T-helper 1 cell treated with Interleukin-12 subunit alpha and Interleukin-12 subunit beta and Interleukin-4 antibody, amounts not matched to agents 30 ng/mL and 1 ng/mL, for 36 hours (primary cell): ENCODE measurements around the gene GRID1. TPM values are rescaled to one million over a fixed set of nuclear protein-coding genes. Genes with fewer than 3 reads are reported as not detected.

ENCODE experiments used
- intact Hi-C: fragments of 100-400 bp; cut with micrococcal nuclease; formaldehyde crosslinking; loops from one replicate; pipeline ENCODE4 v1.15.1; 2024
- total RNA-seq: library from RNA; stranded (reverse); gene quantifications from 2 replicates; pipeline ENCODE4 v1.2.3, GENCODE V29; 2022

GRID1 gene
- total RNA-seq, 1 donor from 2014 or later, result not detected

DNA sequence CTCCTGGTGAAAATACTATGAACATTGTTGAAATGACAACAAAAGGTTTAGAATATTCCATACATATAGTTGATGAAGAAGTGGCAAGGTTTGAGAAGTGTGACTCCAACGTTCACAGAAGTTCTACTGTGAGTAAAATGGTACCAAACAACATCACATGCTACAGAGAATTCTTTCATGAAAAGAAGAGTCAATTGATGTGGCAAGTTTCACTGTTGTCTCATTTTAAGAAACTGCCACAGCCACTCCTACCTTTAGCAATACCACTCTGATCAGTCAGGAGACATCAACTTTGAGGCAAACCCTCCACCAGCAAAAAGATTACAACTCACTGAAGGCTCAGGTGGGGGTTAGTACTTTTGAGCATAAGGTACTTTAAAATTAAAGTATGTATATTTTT lies 693.3 kb downstream of the GRID1 start:
- intact Hi-C loops, result no loop called here

- intact Hi-C loops, result no loop called here
Observed at GRCh38 chr10:85671530-85671929, 695.1 kb downstream of the GRID1 start.

DNA sequence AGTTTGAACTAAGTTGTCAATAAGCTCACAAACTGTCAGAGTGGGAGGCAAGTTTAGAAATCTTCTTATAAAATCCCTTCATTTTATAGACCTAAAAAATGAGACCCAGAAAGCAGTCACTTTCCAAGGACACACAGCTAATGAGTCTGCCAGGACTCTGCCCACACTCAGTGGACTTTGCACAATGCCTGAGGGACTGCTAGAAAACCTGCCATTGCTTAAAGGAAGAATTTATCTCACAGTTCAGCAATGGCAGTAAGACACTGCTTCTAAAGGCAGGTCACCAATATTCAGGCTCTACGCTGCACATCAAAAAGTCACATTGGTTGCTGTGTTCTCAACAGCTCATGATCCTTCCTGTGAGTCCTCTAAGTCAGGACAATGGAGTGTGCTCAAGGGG lies 698.1 kb downstream of the GRID1 start:
- intact Hi-C loops, result no loop called here

DNA sequence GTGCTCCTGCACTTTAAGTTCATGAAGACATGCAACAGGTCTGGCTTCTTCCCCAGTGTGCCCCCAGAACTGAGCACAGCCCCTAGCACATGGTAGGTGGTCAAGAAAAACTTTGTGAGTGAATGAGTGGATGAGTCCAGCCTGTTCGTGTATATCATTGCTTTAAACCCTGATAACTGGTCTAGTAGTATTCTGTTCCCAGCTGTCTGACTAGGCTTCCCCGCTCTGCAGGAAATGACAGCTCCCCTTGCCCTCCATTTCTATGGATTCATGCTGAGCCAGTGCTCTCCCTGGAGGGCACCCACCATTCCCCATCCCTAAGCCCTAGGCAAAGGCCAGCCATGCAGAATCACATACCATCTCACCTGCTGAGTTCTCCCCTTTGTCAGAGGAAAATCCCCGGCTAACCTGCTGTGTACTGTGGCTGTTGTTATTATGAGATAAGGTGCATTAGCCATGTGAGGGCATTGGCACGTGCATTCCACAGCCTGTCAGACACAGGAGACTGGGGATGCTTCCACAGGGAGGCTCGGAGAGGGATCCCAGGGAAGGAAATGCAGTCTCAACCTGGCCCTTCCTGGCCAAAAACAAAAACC lies 698.9 kb downstream of the GRID1 start:
- intact Hi-C loops, result no loop called here

GRCh38 chr10:85666987-85667386 lies 699.6 kb downstream of the GRID1 start:
- intact Hi-C loops, result no loop called here

DNA sequence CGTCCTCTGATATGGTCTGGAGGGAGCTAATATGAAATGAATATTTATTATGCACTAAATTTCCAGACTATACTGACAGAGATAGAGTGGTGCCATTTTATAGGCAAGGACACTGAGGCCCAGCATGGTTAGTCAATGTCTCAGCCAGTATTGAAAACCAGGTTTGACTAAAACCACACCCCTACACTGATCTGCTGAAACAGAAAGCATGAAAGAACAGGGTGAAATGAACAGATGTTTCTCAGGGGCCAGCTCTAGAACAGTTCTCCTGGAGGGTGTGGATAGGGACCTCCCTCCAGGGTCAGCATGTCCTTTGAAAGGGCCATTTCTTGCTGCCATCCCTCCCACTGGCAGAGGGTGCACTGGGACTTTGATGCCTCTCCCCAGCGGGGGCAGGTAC lies 700.5 kb downstream of the GRID1 start:
- intact Hi-C loops, result no loop called here

GRCh38 chr10:85665681-85666080 lies 700.9 kb downstream of the GRID1 start:
- intact Hi-C loops, result no loop called here

GRCh38 chr10:85665078-85665477 lies 701.5 kb downstream of the GRID1 start:
- intact Hi-C loops, result no loop called here

- intact Hi-C loops, result no loop called here
Observed at GRCh38 chr10:85661123-85661522, 705.5 kb downstream of the GRID1 start.

- intact Hi-C loops, result no loop called here
Observed at GRCh38 chr10:85659331-85659730, 707.3 kb downstream of the GRID1 start.

- intact Hi-C loops, result no loop called here
Observed at GRCh38 chr10:85658518-85658917, 708.1 kb downstream of the GRID1 start.

- intact Hi-C loops, result no loop called here
Observed at GRCh38 chr10:85657476-85658113, 709.0 kb downstream of the GRID1 start.

DNA sequence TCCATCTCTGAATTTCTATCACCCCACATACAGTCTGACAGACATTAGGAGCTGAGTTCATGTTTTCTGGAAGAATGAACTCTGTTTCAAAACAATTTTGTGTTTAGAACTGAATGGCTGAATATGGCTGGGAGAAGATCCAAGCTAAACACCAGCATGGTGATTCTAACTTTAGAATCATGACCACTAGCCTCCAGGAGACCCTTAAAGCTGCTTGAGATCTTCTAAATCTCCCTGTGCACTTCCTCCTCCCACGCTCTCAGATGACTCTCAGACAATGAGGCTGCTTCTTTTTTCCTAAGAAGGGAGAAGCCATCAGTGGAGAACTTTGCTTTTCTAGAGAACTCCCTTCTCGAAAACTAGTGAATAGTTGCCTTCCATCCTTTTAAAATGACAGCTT lies 711.2 kb downstream of the GRID1 start:
- intact Hi-C loops, result no loop called here

- intact Hi-C loops, result no loop called here
Observed at GRCh38 chr10:85651497-85651882, 715.1 kb downstream of the GRID1 start.

- intact Hi-C loops, result no loop called here
Observed at GRCh38 chr10:85650791-85651496, 715.7 kb downstream of the GRID1 start.

GRCh38 chr10:85649461-85649860 lies 717.1 kb downstream of the GRID1 start:
- intact Hi-C loops, result no loop called here

DNA sequence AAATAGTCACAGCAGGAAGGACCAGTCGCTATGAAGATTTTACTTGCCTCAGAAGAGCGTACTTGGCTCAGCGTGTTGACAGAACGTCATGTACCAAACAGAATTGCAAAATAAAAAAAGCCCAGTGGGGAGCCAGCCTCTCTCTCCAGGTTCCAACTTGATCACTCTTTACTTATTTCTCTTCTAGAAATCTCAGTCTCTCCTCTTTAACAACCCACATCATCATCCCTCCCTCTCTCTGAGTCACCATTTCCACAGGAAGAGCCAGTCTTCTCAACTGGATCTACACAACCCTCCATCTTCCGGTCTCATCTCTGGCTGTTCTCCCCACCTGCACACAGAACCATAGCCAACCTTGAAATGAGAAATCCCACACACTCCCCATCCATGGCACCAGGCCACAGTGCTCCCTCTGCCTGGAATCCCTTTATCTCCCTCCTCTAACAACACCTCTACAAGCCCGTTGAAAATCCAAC lies 718.3 kb downstream of the GRID1 start:
- intact Hi-C loops, result no loop called here

DNA sequence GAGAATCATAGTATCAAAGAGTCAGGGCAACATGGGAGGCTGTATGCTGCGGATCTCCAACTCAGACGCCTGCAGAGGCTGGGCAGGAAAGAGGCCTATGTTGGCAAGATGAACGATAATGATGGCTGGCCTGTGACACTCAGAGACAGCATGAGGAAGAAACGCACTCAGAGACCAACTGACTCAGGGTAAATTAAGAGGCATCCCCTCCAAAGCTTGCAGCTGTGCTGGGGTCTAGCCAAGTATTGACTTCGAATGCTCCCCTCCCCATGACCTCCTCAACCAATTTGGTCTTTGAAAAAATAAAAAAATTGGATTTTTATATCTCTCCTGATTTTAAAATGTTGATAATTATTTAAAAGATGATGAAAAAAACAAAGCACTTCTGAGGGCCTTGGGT lies 718.9 kb downstream of the GRID1 start:
- intact Hi-C loops, result no loop called here

GRCh38 chr10:85645926-85646711 lies 720.5 kb downstream of the GRID1 start:
- intact Hi-C loops, result no loop called here

- intact Hi-C loops, result no loop called here
Observed at GRCh38 chr10:85645053-85645452, 721.5 kb downstream of the GRID1 start.

- intact Hi-C loops, result no loop called here
Observed at GRCh38 chr10:85643845-85644525, 722.6 kb downstream of the GRID1 start.
